ENCODE results near the gene CDS2.
A peak's percentile ranks its signal among the peaks of the same experiment; 100 is the strongest.

The CDS2 gene

DNA sequence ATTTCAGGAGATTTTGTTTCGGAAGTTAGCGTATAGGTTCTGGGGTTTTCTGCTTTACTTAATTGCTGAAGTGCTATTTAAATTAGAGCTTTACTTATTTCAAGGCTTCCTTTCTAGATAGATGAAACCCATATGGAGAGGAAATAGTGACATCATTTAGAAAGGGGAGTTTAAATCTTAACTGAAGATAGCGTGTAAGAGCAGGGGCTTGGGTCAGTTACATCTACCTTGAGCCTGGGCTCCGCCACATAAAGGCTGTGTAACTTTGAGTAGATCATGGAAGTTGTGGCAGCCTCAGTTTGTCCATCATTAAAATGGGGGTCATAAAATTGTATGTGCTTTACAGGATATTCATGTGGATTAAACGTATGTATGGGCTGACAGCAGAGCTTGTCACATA is 4.7 kb downstream of the CDS2 start:
- DNase-seq (ENCODE audit: insufficient read length, low spot score) (no peak), FAIRE-seq (no peak)
- TF ChIP-seq POLR2A (IDR thresholded peaks at IDR 0.05; ENCODE audit: low read depth, low read length) = no peak

DNA sequence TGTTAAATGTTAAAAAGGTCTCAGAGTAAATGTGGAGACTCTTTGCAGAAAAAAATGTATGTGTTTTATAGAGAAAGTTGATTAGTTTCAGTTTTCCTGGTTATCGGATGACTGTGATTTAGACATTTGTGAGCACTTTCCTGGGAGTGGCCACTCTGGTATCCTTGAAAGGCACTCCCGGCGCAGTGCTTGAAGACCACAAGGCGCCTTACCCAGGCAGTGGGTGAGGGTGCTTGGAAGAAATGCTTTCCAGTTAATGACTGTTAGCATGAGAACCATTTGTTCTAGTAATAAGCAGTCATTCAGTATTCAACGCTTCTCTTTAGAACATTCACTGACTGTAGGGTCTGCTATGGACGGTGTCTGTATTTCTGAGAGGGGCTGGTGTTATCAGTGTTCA is 7.2 kb downstream of the CDS2 start:
- DNase-seq (ENCODE audit: insufficient read length, low spot score) = no peak
- no peak for TF ChIP-seq POLR2A (IDR thresholded peaks at IDR 0.05; ENCODE audit: low read depth, low read length)
- no peak for FAIRE-seq

DNA sequence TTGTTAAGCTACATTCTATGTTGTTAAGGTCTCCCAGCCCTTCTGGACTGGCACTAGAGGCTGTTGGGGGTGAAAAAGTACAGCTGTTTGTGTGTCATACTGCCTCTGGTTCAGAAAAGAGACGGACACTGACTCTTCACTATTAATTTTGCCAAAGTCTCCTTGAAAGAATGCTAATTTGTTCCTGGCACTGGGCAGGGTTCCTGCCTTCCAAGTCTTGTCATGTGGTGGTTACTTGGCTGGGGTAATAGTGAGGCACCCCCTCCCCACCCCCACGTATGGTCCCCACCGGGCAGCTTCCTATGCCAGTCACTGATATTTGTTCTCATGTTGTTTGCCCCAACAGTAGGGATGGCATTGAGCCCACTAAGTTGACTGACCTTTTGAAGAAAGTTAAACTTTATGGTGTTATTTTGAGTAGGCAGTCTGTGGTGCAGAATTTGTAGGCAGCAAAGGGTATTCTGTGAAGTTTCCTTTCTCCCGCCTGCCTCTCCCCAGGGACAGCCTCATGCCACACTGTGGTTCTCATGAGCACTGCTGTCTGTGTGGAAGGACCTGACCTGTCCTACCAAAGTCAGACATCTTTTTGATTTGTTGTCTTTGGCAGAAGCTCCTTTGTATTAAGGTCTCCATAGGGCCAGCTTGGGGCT is 8.7 kb downstream of the CDS2 start:
- no peak for DNase-seq (ENCODE audit: insufficient read length, low spot score)
- TF ChIP-seq POLR2A (IDR thresholded peaks at IDR 0.05; ENCODE audit: low read depth, low read length) = no peak
- no peak for FAIRE-seq

DNA sequence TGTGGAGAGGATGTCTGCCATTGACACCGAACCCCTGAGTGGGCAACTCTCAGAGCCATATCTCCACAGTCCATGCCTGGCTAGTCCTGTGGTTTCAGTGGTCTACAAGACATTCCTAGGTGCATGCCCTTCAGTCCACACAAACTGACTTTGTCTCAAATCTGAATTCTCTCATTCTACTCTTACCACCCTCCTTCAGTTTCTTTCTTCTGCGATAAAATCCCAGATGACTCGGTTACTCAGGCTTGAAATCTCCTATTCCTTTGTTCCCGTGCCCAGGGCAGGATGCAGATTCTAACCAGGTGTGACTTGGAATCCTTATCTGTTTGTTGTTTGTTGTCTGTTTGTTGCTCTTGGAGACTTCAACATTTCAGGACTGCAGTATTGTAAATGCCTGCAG is 9.3 kb downstream of the CDS2 start:
- no peak for TF ChIP-seq POLR2A (IDR thresholded peaks at IDR 0.05; ENCODE audit: low read depth, low read length)
- DNase-seq (ENCODE audit: insufficient read length, low spot score) = no peak
- FAIRE-seq = no peak

DNA sequence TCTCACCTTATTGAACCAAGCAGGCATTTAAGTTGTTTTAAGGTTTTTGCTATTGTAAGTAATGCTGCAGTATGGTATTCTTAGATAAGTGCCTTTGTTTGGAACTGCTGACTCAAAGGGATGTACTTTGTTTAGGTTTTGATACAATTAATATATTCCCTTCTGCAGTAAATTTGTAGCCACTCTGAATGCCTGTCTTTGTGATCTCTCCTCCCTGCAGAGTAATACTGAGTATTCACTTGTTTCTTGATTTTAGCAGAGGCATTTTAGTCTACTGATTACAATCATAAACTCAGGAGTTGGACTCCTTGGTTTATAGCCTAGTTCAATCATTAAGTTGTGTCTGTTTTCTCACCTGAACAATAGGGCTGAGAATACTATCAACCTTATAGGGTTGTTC is 13.4 kb downstream of the CDS2 start:
- DNase-seq (ENCODE audit: insufficient read length, low spot score) = no peak
- FAIRE-seq = no peak
- TF ChIP-seq POLR2A (IDR thresholded peaks at IDR 0.05; ENCODE audit: low read depth, low read length) = no peak

DNA sequence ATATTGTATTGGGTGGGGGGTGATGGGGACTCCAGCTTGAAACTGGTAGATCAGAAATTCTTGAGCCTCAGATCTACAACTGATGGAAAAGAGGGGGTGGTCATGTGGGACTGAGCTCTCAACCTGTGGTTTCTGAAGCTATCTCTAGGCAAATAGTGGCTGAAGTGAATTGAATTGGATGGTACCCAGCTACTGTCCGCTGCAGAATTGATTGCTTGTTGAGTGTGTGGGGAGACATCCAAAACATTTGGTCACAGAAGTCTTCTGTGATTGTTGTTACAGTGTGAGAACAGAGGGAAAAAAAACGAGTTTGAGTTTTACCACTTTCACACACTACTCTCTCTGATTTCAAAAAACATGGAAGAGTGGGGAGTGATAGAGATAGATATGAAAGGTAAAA is 14.8 kb downstream of the CDS2 start:
- DNase-seq (ENCODE audit: insufficient read length, low spot score) = no peak
- no peak for TF ChIP-seq POLR2A (IDR thresholded peaks at IDR 0.05; ENCODE audit: low read depth, low read length)
- FAIRE-seq = no peak

DNA sequence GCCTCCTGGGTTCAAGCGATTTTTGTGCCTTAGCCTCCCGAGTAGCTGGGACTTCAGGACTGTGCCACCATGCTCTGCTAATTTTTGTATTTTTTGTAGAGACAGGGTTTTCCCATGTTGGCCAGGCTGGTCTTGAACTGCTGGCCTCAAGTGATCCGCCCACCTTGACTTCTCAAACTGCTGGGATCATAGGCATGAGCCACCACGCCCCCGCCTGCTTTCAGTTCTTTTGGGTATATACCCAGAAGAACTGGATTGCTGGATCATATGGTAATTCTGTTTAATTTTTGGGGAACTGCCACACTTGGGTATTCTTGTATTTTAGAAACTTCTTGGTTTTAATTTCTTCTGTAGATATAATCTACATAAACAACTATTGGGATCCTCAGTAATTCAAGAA is 17.0 kb downstream of the CDS2 start:
- no peak for TF ChIP-seq POLR2A (IDR thresholded peaks at IDR 0.05; ENCODE audit: low read depth, low read length)
- FAIRE-seq (no peak), DNase-seq (ENCODE audit: insufficient read length, low spot score) (no peak)

DNA sequence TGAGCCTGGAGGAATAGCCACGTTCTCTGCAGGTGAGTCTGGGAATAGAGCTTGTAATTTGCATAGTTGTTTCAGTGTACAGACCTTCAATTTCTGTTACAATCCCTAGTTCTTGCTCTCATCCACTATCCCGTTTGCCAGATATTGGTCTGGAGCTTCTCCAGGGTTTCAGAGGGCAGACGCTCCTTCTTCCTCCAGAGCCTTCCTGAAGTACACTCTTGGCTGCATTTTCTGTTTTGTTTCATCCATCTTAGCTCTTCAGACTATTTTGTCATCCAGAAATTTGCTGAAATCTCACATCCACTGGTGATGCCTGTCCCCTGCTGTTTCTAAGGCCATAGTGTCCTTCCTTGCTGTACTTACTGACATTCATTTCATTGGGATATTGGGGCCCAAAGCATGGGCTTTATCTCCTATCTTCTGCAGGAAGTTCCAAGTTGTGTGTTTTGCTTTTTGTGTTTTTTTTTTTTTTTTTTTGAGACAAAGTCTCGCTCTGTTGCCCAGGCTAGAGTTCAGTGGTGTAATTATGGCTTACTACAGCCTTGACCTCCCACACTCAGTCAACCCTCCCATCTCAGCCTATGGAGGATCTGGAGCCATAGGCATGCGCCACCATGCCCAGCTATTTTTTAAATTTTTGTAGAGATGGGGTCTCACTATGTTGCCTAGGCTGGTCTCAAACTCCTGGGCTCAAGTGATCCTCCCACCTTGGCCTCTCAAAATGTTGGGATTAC is 18.7 kb downstream of the CDS2 start:
- DNase-seq (ENCODE audit: insufficient read length, low spot score) (no peak), FAIRE-seq (no peak)
- no peak for TF ChIP-seq POLR2A (IDR thresholded peaks at IDR 0.05; ENCODE audit: low read depth, low read length)

DNA sequence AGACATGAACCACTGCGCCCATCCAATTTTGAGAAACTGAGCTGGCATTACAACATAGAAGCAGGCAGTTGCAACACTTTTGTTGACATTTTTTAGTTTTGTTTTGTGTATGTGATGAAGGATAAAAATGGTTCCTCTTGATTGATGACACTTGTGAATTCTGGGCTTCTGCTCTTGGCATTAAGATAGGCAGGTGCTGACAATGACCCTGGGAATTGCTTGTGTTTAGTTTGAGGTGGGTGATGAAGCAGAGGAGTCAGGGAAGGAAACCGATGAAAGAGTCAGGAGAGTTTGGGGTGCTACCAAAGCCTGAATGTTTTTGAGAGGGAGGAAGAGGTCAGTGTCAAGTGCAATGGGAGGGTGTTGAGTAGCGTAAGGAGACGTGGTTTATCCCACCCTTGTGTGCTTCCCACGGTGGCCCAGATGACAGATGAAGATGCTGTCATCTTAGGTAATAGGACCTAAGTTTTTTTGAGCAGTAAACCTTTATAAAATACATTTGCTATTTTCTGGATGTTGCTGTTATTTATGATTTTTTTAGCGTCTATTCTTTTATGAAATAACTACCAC is 19.4 kb downstream of the CDS2 start:
- FAIRE-seq (no peak), DNase-seq (ENCODE audit: insufficient read length, low spot score) (no peak)
- TF ChIP-seq POLR2A (IDR thresholded peaks at IDR 0.05; ENCODE audit: low read depth, low read length) = no peak

DNA sequence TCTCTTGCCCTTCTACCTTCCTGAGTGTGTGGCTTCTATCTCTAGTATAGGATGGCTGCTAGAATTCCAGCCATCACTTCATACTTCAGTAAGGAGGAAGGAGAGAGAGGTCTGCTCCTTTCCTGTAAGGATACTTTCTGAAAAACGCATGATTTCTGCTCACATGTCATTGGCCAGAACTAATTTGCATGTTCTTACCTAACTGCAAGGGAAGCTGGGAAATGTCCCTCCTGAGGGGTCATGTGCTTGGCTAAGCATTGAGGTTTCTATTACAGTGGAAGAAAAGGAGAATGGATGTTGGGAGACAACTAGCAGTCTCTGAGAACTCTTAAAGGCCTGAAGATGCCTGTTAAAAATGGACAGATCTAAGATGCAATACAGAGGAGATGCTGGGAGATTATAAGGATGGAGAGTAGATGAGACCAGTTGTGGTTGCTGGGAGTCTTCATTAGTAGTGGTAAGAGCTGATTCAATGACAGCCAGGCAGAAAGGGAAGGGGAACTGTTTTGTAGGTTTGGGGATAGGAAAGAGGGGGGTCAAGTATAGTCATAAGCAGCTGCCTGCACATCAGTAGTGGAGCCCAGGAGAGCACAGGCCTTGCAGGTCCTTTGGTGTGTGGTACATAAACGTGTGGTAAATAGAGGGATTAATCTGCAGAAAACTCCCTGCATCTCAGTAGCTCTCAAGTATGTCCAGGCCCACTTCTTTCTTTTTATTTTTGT is 20.2 kb downstream of the CDS2 start:
- DNase-seq (ENCODE audit: insufficient read length, low spot score) (no peak), FAIRE-seq (no peak)
- no peak for TF ChIP-seq POLR2A (IDR thresholded peaks at IDR 0.05; ENCODE audit: low read depth, low read length)

DNA sequence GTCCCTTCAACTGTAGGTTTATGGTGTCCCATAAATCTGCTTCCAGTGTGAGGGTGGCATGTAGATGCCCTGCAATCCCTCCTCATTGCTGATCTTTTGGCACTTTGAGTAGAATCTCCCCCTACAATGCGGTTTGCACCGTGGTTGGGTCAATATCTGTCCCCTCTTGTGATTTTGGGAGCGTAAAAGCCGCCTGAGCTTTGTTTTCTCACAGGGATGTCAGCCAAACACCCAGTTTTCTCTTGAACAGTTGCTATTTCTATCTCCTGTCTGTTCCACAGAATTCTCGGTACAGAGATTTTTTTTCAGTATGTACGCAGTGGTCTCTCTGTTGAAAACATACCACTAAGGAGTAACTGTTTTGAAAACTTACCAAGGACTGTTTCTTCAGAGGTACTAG is 21.8 kb downstream of the CDS2 start:
- FAIRE-seq (no peak), DNase-seq (ENCODE audit: insufficient read length, low spot score) (no peak)
- TF ChIP-seq POLR2A (IDR thresholded peaks at IDR 0.05; ENCODE audit: low read depth, low read length) = no peak

DNA sequence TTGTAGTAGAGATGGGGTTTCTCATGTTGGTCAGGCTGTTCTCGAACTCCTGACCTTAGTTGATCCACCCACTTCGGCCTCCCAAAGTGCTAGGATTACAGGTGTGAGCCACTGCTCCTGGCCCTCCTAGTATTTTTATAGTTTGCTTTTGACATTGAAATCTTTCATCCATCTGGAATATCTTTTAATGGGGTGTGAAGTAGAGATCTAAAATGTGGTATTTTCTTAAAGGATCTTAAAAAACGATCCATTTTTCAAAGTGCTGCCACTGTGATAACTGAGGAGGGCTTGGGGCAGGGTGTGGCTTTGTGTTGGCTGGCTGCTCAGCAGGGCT is 23.1 kb downstream of the CDS2 start:
- FAIRE-seq = no peak
- TF ChIP-seq POLR2A (IDR thresholded peaks at IDR 0.05; ENCODE audit: low read depth, low read length) = no peak
- DNase-seq (ENCODE audit: insufficient read length, low spot score) = no peak

DNA sequence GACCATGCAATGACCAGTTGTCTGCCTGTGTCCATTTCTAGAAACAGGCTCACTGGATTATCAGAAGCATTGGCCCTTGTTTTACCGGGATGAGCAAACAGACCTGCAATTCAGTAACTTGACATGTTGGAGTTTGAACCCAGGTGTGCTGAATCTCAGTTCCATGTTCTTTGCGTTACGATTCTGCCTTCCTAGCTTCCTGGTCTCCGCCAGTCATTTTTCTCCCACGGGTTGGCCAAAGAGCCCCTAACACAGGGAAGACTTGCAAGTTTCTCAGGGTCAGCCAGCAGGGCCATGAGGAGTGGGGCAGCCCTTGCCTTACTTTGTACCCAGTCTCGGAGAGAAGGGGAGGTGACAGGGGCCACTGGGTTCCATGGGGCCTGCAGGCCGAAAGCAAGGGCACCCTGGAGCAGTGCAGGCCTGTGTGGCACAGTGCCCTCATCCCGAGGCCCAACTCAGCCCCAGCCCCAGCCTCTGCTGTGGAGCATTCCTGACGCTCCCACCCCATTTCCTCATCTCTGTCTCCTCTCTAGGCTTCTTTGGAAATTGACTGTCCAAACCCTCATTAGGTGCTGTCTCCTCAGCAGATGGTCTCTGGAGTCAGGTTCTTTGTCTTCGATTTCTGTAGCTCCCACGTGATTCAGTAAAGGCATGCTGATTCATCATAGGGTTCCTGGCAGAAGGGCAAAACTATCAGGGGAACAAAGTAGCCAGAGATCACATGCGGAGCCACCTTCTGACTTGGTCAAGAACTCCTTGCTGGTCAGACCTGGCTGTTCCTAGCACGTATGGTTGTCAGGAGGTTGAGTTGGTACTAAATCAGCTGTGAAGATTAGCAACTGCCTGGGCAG is 23.6 kb downstream of the CDS2 start:
- no peak for TF ChIP-seq POLR2A (IDR thresholded peaks at IDR 0.05; ENCODE audit: low read depth, low read length)
- FAIRE-seq (peak; percentile 71), DNase-seq (ENCODE audit: insufficient read length, low spot score) (no peak)

DNA sequence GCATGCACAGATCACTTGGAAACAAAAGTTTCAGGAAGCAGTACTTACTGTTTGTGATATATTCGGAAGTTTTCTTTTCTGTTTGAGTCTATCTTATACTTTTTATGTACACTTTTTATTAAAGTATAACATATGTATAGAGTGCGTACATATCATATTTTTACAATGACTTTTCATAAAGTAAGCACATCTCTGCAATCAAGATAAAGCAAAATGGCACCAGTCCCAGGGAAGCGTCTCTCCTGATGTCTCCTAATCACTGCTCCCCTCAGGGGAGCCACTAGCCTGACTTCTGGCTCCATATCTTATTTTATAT is 26.3 kb downstream of the CDS2 start:
- FAIRE-seq (no peak), DNase-seq (ENCODE audit: insufficient read length, low spot score) (no peak)
- no peak for TF ChIP-seq POLR2A (IDR thresholded peaks at IDR 0.05; ENCODE audit: low read depth, low read length)

Measured in H54 (cell line).